Esophagus muscularis mucosa (tissue), 3 donors: ENCODE measurements around the gene PPP4R3A.

Source experiments
- CTCF ChIP-seq, 3 experiments: fragments of 200-600 bp in 2 of 3; fragments of 450-650 bp in 1 of 3; sonication (generic) in 2 of 3; IDR thresholded peaks; one replicate each; pipeline ENCODE4 v1.5.1; 2017 to 2019; ENCODE audit warnings: antibody characterized with exemption in 3 of 3, mild to moderate bottlenecking in 2 of 3, moderate library complexity in 1 of 3
- POLR2A ChIP-seq: fragments of 450-650 bp; IDR thresholded peaks from one replicate; pipeline ENCODE4 v1.6.1; 2017; ENCODE audit warnings: antibody characterized with exemption, moderate library complexity, mild to moderate bottlenecking, low read depth
- POLR2AphosphoS5 ChIP-seq, 2 donors: sonication (generic); formaldehyde crosslinking; IDR thresholded peaks; one replicate each; pipeline ENCODE4 v1.6.1; 2017; ENCODE audit warnings: antibody characterized with exemption in 2 of 2

- no peak for TF ChIP-seq CTCF (IDR thresholded peaks at IDR 0.05)
- TF ChIP-seq POLR2A, result no peak
- TF ChIP-seq POLR2AphosphoS5 (IDR thresholded peaks at IDR 0.05), result no peak
These were observed 100.0 kb downstream of the PPP4R3A start for GRCh38 chr14:91409928-91410718.
